Measurements from ENCODE around the gene ABHD17A.

DNA sequence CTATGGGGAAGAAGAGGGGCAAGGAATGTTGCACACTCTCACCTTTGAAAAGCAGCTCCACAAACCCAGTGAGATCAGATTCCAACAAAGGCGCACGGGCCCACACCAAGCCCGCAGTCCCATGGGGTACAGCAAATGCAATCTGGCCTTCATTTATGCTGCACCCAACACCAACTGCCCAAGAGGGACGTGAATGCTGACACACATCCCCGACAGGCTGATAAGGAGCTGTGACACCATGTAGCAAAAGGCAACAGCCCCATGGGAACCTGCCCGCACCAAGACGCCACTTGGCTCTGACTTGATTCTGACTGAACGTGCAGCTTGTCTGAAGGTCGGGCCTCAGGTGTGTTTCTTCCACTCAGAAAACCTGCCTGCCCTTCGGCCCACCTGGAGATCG, 54.3 kb downstream of the ABHD17A start:
- TF ChIP-seq POLR2A (IDR thresholded peaks at IDR 0.05; ENCODE audit: low read length), result no peak
- no peak for TF ChIP-seq GATA1 (IDR thresholded peaks at IDR 0.05; ENCODE audit: low read depth, low read length)
